ENCODE data around the gene SLC35E3. TPM values are rescaled to one million over a fixed set of nuclear protein-coding genes. Genes with fewer than 3 reads are reported as not detected.

SLC35E3 gene
- polyA plus RNA-seq, 1 experiment = 9.2 TPM

GRCh38 chr12:68750506-68750905, 4.5 kb downstream of the SLC35E3 start:
- Histone ChIP-seq H3K27ac (ENCODE audit: low read depth, low read length) (no peak overlapping the region), H3K4me3 (ENCODE audit: low read depth, low read length) (no peak overlapping the region), H3K9me3 (ENCODE audit: control insufficient read depth, insufficient read depth, low read length) (no peaks in the 10 kb centered on the region), H3K27me3 (ENCODE audit: control insufficient read depth, insufficient read depth, low read length) (no peaks in the 10 kb centered on the region)
- ChIA-PET POLR2A (no interaction called here), CTCF (no interaction called here)
- no peak for DNase-seq (ENCODE audit: low read depth, low spot score)
- no peak for TF ChIP-seq CTCF (IDR thresholded peaks at IDR 0.05; ENCODE audit: low read depth, low read length)

- Histone ChIP-seq H3K27ac (ENCODE audit: low read depth, low read length) (no peak overlapping the region), H3K9me3 (ENCODE audit: control insufficient read depth, insufficient read depth, low read length) (no peaks in the 10 kb centered on the region), H3K27me3 (ENCODE audit: control insufficient read depth, insufficient read depth, low read length) (no peaks in the 10 kb centered on the region), H3K4me3 (ENCODE audit: low read depth, low read length) (no peak overlapping the region)
- CTCF ChIA-PET = no interaction called here
- DNase-seq (ENCODE audit: low read depth, low spot score) = no peak
- TF ChIP-seq CTCF (IDR thresholded peaks at IDR 0.05; ENCODE audit: low read depth, low read length) = no peak
- POLR2A ChIA-PET = no interaction called here
These were observed 9.7 kb downstream of the SLC35E3 start for GRCh38 chr12:68755536-68756243.

- ChIA-PET POLR2A (no interaction called here), CTCF (no interaction called here)
- H3K27me3 ChIP-seq (ENCODE audit: control insufficient read depth, insufficient read depth, low read length) = no peaks in the 10 kb centered on the region
- H3K9me3 ChIP-seq (ENCODE audit: control insufficient read depth, insufficient read depth, low read length) = no peaks in the 10 kb centered on the region
- no peak for TF ChIP-seq CTCF (IDR thresholded peaks at IDR 0.05; ENCODE audit: low read depth, low read length)
- no peak overlapping the region for H3K4me3 ChIP-seq (ENCODE audit: low read depth, low read length)
- H3K27ac ChIP-seq (ENCODE audit: low read depth, low read length) = no peak overlapping the region
- DNase-seq (ENCODE audit: low read depth, low spot score) = no peak
These were observed 13.9 kb downstream of the SLC35E3 start for GRCh38 chr12:68759852-68760251.

GRCh38 chr12:68760806-68761441, 14.9 kb downstream of the SLC35E3 start:
- ChIA-PET CTCF (no interaction called here), POLR2A (no interaction called here)
- Histone ChIP-seq H3K27ac (ENCODE audit: low read depth, low read length) (no peak overlapping the region), H3K9me3 (ENCODE audit: control insufficient read depth, insufficient read depth, low read length) (no peaks in the 10 kb centered on the region), H3K4me3 (ENCODE audit: low read depth, low read length) (no peak overlapping the region), H3K27me3 (ENCODE audit: control insufficient read depth, insufficient read depth, low read length) (no peaks in the 10 kb centered on the region)
- TF ChIP-seq CTCF (IDR thresholded peaks at IDR 0.05; ENCODE audit: low read depth, low read length) = no peak
- DNase-seq (ENCODE audit: low read depth, low spot score) = no peak

GRCh38 chr12:68761442-68761812, 15.5 kb downstream of the SLC35E3 start:
- TF ChIP-seq CTCF (IDR thresholded peaks at IDR 0.05; ENCODE audit: low read depth, low read length) = no peak
- Histone ChIP-seq H3K9me3 (ENCODE audit: control insufficient read depth, insufficient read depth, low read length) (no peaks in the 10 kb centered on the region), H3K27me3 (ENCODE audit: control insufficient read depth, insufficient read depth, low read length) (no peaks in the 10 kb centered on the region), H3K27ac (ENCODE audit: low read depth, low read length) (no peak overlapping the region), H3K4me3 (ENCODE audit: low read depth, low read length) (no peak overlapping the region)
- POLR2A ChIA-PET = no interaction called here
- CTCF ChIA-PET = no interaction called here
- no peak for DNase-seq (ENCODE audit: low read depth, low spot score)
